ENCODE measurements around the gene LSM4. TPM values are rescaled to one million over a fixed set of nuclear protein-coding genes. Genes with fewer than 3 reads are reported as not detected.

Gene LSM4
- total RNA-seq, 1 donor from 2014 or later, result 196 TPM

GRCh38 chr19:18271433-18271841 is 51.4 kb downstream of the LSM4 start:
- Mint-ChIP-seq H3K27me3 (no peaks in the 10 kb centered on the region), H3K36me3 (peaks cover 5% of the 10 kb centered on the region), H3K9me3 (no peaks in the 10 kb centered on the region), H3K4me1 (ENCODE audit: unreplicated experiment) (no peaks in the 10 kb centered on the region), H3K4me3 (no peak overlapping the region), H3K27ac (peak overlapping the region; percentile 82)
- TF ChIP-seq, protein P1, sequence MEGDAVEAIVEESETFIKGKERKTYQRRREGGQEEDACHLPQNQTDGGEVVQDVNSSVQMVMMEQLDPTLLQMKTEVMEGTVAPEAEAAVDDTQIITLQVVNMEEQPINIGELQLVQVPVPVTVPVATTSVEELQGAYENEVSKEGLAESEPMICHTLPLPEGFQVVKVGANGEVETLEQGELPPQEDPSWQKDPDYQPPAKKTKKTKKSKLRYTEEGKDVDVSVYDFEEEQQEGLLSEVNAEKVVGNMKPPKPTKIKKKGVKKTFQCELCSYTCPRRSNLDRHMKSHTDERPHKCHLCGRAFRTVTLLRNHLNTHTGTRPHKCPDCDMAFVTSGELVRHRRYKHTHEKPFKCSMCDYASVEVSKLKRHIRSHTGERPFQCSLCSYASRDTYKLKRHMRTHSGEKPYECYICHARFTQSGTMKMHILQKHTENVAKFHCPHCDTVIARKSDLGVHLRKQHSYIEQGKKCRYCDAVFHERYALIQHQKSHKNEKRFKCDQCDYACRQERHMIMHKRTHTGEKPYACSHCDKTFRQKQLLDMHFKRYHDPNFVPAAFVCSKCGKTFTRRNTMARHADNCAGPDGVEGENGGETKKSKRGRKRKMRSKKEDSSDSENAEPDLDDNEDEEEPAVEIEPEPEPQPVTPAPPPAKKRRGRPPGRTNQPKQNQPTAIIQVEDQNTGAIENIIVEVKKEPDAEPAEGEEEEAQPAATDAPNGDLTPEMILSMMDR (conservative IDR thresholded peaks at IDR 0.05), result no peak
- no peak for DNase-seq (ENCODE audit: extremely low spot score, unreplicated experiment)

GRCh38 chr19:18270326-18270725 is 52.5 kb downstream of the LSM4 start:
- Mint-ChIP-seq H3K27me3 (no peaks in the 10 kb centered on the region), H3K4me3 (no peak overlapping the region), H3K4me1 (ENCODE audit: unreplicated experiment) (no peaks in the 10 kb centered on the region), H3K27ac (no peak overlapping the region), H3K36me3 (peaks cover 11% of the 10 kb centered on the region), H3K9me3 (no peaks in the 10 kb centered on the region)
- TF ChIP-seq, protein P1 (conservative IDR thresholded peaks at IDR 0.05), result no peak
- DNase-seq (ENCODE audit: extremely low spot score, unreplicated experiment), result no peak

DNA sequence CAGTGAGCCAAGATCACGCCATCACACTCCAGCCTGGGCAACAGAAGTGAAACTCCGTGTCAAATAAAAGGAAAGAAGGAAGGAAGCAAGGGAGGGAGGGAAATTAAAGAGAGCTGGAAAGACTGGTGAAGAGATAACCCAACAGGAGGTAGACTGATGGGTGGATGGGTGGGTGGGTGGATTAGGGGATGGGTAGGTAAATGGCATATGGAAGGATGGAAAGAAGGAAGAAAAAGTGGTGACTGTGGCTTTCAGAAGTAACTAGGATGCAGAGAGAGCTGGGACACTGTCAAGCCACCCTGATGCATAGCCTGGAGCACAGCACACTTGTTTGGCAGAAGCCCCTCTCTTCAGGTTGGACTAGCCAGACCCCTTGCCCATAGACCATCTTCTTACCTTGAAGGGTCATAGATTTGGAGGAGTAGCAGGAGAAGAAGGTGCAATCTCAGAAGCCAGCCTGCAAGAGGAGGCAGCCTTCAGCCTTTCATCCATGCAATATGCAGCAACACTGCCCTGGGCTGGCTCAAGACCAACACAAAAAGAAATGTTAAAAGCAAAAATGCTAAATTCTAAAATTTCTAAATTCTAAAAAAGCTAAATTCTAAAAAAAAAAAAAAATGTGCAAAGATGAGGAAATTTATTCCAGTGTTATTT is 53.7 kb downstream of the LSM4 start:
- Mint-ChIP-seq H3K27me3 (no peaks in the 10 kb centered on the region), H3K36me3 (peaks cover 11% of the 10 kb centered on the region), H3K4me1 (ENCODE audit: unreplicated experiment) (no peaks in the 10 kb centered on the region), H3K27ac (no peak overlapping the region), H3K4me3 (no peak overlapping the region), H3K9me3 (no peaks in the 10 kb centered on the region)
- TF ChIP-seq, protein P1 (conservative IDR thresholded peaks at IDR 0.05), result no peak
- no peak for DNase-seq (ENCODE audit: extremely low spot score, unreplicated experiment)

DNA sequence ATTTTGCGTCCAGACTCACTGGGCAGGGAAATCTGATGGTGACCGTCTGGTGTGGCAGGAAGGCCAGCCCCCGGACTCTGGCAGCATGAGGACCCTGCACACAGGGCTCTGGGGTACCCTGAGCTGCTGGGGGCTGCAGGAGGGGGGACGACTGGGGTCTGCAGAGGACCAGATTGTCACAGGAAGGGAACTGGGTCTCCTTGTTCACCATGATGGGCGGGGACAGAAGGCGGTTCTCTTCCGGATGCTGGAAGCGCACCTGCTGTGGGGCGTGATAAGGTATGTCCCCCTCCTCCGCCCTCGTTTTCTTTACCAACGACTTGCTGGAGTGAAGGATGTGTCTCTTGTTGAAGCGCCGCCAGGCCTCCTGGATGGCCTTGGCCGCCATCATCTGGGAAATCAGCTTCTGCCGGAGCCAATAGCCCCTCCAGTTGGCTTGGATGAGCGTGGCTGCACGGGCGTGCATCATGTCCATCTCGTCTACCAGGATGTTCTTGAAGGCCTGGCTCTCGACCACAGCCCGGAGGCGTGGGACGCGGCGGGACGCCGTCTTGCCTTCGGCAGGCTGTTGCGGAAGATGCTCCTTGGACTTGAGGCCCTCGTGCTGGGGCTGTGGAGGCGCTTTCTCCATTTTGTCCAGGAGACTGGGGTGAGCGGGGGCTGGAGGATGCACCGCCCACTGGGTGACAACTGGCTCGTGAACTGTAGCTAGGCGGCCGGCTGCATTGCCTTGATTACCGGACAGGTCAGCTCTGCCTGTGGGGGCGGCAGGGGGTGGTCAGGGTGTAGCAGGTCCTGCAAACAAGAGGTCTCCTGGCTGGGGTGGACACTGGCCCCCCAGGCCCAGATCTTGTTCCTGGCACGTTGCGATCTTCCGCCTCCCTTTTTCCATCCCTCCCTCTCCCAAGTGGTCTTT is 55.8 kb downstream of the LSM4 start:
- Mint-ChIP-seq H3K4me1 (ENCODE audit: unreplicated experiment) (no peaks in the 10 kb centered on the region), H3K4me3 (no peak overlapping the region), H3K27me3 (no peaks in the 10 kb centered on the region), H3K27ac (no peak overlapping the region), H3K36me3 (peaks cover 11% of the 10 kb centered on the region), H3K9me3 (no peaks in the 10 kb centered on the region)
- no peak for DNase-seq (ENCODE audit: extremely low spot score, unreplicated experiment)
- TF ChIP-seq, protein P1 (conservative IDR thresholded peaks at IDR 0.05), result no peak

- H3K27ac Mint-ChIP-seq, result peak overlapping the region; percentile 16
- TF ChIP-seq, protein P1 (conservative IDR thresholded peaks at IDR 0.05), result no peak
These were observed 57.3 kb downstream of the LSM4 start for GRCh38 chr19:18265582-18265981.

More at GRCh38 chr19:18265582-18265981, 57.3 kb downstream of the LSM4 start:
- no peaks in the 10 kb centered on the region for H3K9me3 Mint-ChIP-seq
- no peaks in the 10 kb centered on the region for H3K27me3 Mint-ChIP-seq
- no peak for DNase-seq (ENCODE audit: extremely low spot score, unreplicated experiment)
- H3K4me1 Mint-ChIP-seq (ENCODE audit: unreplicated experiment), result no peaks in the 10 kb centered on the region
- no peak overlapping the region for H3K4me3 Mint-ChIP-seq
- H3K36me3 Mint-ChIP-seq, result peaks cover 11% of the 10 kb centered on the region
